ENCODE measurements around the gene FAM89A. TPM values are rescaled to one million over a fixed set of nuclear protein-coding genes. Genes with fewer than 3 reads are reported as not detected.
"Not testable (repeated sequence)": the region's sequence is repeated elsewhere in the genome, so short reads cannot be mapped to it uniquely, and the experiment has no call there.

Gene FAM89A
- total RNA-seq, 2 experiments from 2014 or later = 5.9 to 9.8 TPM

DNA sequence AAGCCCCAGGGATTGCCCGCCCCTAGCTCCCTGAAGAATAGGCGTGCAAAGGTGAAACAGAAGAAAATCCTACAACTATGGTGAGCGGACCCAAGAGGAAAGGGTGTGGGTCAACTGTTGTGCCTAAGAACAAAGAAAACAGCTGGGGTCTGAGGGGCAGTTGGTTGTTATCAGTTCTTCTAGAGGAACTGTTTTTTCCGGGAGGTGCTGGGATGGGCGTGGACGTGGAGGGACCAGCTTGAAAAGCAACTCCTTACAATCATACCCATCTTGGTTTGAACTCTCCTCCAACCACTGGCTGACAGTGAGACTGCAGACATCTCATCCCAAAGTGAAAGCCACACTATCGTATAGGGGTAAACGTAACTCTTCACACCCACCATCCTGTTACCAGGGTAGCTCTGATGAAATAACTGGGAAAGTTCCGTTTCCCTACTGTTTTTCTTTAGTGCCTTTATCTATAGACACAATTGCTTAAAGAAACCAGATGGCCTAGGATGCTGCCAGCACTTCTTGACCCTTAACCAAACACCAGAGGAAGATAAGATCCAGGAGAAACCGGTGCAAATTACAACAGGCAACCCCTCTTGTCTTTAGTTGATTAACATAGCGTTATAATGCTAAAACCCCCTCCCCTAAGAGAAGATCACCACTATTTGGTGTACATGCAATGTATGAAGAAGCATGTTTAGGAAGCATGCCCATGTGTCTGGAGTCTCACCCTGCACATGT lies 25.6 kb upstream of the FAM89A start:
- Mint-ChIP-seq H3K36me3 (no peaks in the 10 kb centered on the region), H3K27me3 (peaks cover 12% of the 10 kb centered on the region), H3K4me1 (no peaks in the 10 kb centered on the region), H3K4me3 (no peak overlapping the region), H3K27ac (no peak overlapping the region), H3K9me3 (ENCODE audit: low read depth) (no peaks in the 10 kb centered on the region)
- CTCF ChIA-PET = no interaction called here
- no peak for ATAC-seq
- no peak for DNase-seq

DNA sequence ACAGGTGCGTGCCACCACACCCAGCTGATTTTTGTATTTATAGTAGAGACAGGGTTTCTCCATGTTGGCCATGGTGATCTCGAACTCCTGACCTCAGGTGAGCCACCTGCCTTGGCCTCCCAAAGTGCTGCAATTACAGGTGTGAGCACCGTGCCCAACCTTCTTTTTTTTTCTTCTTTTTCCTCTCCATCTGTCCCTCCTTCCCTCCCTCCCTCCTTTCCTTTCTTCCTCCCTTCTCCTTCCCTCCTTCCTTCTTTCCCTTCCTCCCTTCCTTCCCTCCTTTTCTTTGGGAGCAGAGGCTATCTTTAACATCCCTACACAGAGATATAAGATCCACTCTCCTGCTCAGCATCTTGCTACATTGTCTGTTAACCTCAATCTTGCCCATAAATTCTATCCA lies 24.4 kb upstream of the FAM89A start:
- Mint-ChIP-seq H3K9me3 (ENCODE audit: low read depth) (no peaks in the 10 kb centered on the region), H3K4me3 (no peak overlapping the region), H3K27ac (no peak overlapping the region), H3K4me1 (no peaks in the 10 kb centered on the region), H3K36me3 (no peaks in the 10 kb centered on the region), H3K27me3 (peaks cover 12% of the 10 kb centered on the region)
- DNase-seq = no peak
- CTCF ChIA-PET = no interaction called here
- ATAC-seq = no peak

DNA sequence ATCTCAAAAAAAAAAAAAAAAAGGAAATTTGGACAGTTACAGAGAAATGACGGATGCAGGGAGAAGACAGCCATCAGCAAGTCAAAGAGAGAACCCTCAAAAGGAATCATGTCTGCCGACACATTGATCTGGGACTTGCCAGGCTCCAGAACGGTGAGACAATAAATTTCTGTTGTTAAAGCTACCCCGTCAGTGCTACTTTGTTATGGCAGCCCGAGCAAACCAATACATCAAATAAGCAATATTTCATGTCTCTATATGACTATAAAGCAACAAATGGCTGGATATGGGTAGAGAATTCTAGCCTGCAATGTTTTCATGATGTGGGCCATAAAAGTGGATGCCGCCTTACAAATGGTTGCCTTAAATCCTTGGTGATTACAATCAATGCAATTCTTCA lies 23.3 kb upstream of the FAM89A start:
- Mint-ChIP-seq H3K9me3 (ENCODE audit: low read depth) (no peaks in the 10 kb centered on the region), H3K36me3 (no peaks in the 10 kb centered on the region), H3K4me3 (no peak overlapping the region), H3K27me3 (peaks cover 16% of the 10 kb centered on the region), H3K27ac (no peak overlapping the region), H3K4me1 (no peaks in the 10 kb centered on the region)
- no peak for ATAC-seq
- DNase-seq = no peak
- CTCF ChIA-PET = no interaction called here

DNA sequence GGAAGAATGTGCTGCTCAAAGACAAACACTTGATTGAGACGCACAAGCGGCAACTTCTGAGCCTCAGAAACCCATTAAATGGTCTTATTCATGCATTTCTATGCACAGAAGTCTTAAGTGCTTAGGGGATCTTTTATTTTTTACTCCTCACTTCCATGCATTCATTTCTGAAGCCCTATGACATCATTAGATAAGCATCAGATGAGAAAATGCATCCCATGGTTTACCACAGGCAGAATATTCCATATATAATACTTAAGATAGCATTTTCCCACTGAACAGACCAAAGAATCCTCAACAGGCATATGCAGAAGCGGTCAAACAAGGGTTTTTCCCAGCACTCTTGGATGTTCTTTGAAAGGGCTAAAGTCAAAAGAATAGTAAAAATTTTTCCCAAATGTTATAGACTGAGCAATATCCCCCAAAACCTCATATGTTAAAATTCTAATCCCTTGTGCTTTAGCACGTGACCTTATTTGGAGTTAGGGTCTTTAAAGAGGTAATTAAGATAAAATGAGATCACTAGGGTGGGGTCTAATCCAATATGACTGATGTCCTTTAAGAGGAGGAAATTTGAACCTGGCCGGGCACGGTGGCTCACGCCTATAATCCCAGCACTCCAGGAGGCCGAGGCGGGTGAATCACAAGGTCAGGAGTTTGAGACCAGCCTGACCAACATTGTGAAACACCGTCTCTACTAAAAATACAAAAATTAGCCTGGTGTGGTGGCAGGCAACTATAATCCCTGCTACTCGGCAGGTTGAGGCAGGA lies 22.6 kb upstream of the FAM89A start:
- CTCF ChIA-PET = no interaction called here
- H3K9me3 Mint-ChIP-seq (ENCODE audit: low read depth) = no peaks in the 10 kb centered on the region
- H3K27me3 Mint-ChIP-seq = peaks cover 18% of the 10 kb centered on the region
- DNase-seq (no peak), ATAC-seq (no peak)
- H3K27ac Mint-ChIP-seq = no peak overlapping the region
- H3K36me3 Mint-ChIP-seq = no peaks in the 10 kb centered on the region
- H3K4me3 Mint-ChIP-seq = no peak overlapping the region
- no peaks in the 10 kb centered on the region for H3K4me1 Mint-ChIP-seq

DNA sequence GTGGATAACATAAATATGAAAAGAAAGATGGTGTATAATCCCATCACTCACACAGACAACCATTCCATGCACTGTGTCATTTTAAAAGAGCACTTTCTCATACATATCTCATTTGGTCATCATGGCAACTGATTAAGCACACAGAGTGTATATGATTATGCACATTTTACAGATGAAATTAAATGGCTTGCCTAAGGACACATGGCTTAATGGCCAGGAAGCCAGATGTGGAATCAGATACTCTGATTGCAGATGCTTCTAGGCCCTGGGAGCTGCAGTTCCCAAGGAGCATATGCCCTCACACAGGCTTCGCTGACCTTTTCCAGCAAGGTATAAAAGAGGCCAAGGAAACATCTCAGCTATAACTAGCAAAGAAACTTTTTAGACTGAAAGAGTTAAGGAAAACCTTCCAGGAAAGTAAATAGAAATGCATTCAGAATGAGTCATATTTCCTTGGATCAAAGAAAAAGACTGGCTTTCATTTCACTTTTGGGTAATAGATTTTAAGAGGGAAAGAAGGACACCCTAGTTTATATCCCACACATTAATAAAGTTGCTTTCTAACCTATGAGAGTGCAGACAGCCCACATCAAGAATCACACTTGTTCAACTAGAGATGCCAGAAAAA lies 19.6 kb upstream of the FAM89A start:
- no peak overlapping the region for H3K4me3 Mint-ChIP-seq
- ATAC-seq (no peak), DNase-seq (no peak)
- H3K4me1 Mint-ChIP-seq = no peaks in the 10 kb centered on the region
- CTCF ChIA-PET = no interaction called here
- H3K9me3 Mint-ChIP-seq (ENCODE audit: low read depth) = no peaks in the 10 kb centered on the region
- peaks cover 10% of the 10 kb centered on the region for H3K27me3 Mint-ChIP-seq
- no peaks in the 10 kb centered on the region for H3K36me3 Mint-ChIP-seq
- H3K27ac Mint-ChIP-seq = no peak overlapping the region

DNA sequence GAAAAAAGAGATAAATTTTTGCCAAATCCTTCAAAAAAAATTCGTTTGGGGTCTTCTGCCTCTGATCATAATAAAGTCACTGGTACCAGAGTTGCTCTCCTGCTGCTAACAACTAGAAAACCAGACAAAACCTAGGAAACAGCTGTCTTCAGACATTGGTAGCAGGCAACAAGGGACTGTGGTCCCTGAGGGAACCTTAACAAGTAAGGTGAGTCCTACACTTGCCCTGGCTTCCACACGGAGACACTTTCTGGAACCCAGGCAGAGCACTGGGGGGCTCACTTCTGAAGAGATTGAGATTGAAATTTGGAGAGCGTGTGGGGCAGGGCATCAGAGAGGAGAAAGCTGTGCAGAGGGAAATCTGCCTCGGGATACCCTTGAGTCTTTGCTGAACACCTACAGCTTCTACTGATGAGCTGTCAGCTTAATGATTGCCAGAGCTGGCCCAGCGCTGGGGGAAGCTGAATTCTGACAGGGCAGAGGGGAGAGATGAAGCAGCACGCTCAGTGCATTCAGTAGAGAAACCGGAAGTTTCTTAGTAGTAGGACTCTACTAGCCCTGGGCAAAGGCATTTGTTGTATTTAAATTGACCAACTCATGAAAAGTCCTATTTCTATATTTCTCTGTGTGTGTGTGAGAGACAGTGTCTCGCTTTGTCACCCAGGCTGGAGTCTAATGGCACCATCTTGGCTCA lies 18.5 kb upstream of the FAM89A start:
- CTCF ChIA-PET = no interaction called here
- peaks cover 6% of the 10 kb centered on the region for H3K4me1 Mint-ChIP-seq
- H3K27ac Mint-ChIP-seq = no peak overlapping the region
- DNase-seq = no peak
- no peak for ATAC-seq
- no peak overlapping the region for H3K4me3 Mint-ChIP-seq
- no peaks in the 10 kb centered on the region for H3K9me3 Mint-ChIP-seq (ENCODE audit: low read depth)
- H3K27me3 Mint-ChIP-seq = peaks cover 10% of the 10 kb centered on the region
- peaks cover 2% of the 10 kb centered on the region for H3K36me3 Mint-ChIP-seq

DNA sequence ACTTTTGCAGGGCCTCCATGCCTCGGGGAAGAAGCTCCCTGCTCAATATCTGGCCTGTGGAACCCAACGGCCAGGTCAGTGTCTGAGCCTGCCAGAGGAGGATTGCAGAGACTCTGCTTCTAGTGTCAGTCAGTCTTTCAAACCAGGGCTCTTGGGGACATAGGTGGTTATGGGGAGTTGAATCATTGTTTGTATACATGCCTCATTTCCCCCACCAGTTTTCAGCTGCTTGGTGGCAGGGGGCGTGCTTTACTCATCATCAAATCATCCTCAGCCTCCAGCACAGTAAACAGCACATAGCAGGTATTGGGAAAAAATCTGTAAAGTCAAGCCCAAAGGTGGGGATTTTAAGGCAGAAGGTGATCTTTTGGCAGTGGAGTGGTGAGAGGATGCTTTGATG lies 17.4 kb upstream of the FAM89A start:
- ATAC-seq = no peak
- H3K4me3 Mint-ChIP-seq = no peak overlapping the region

DNA sequence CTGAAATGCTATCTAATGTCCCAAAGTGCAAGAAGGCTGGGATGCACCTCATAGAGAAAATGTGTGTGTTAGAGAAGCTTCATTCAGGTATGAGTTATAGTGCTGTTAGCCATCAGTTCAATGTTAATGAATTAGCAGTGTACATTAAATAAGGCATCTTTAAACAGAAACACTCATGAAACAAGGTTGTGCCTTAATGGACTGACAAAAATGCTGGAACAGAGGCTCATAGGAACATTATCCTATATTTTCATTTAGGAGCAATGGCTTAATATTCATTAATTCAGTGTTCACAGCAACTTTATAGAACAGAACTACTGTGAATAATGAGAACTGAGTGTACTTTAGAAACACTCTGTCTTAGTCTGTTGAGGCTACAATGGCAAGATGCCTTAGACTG lies 15.2 kb upstream of the FAM89A start:
- H3K27me3 Mint-ChIP-seq = peaks cover 9% of the 10 kb centered on the region
- peaks cover 13% of the 10 kb centered on the region for H3K4me1 Mint-ChIP-seq
- DNase-seq (no peak), ATAC-seq (no peak)
- peaks cover 2% of the 10 kb centered on the region for H3K36me3 Mint-ChIP-seq
- no peaks in the 10 kb centered on the region for H3K9me3 Mint-ChIP-seq (ENCODE audit: low read depth)
- CTCF ChIA-PET = no interaction called here
- no peak overlapping the region for H3K27ac Mint-ChIP-seq
- no peak overlapping the region for H3K4me3 Mint-ChIP-seq

More for the DNA sequence above, 17.4 kb upstream of the FAM89A start:
- Mint-ChIP-seq H3K27me3 (peaks cover 10% of the 10 kb centered on the region), H3K4me1 (peaks cover 13% of the 10 kb centered on the region), H3K9me3 (ENCODE audit: low read depth) (no peaks in the 10 kb centered on the region), H3K36me3 (peaks cover 2% of the 10 kb centered on the region), H3K27ac (no peak overlapping the region)
- DNase-seq = no peak
- CTCF ChIA-PET = no interaction called here

DNA sequence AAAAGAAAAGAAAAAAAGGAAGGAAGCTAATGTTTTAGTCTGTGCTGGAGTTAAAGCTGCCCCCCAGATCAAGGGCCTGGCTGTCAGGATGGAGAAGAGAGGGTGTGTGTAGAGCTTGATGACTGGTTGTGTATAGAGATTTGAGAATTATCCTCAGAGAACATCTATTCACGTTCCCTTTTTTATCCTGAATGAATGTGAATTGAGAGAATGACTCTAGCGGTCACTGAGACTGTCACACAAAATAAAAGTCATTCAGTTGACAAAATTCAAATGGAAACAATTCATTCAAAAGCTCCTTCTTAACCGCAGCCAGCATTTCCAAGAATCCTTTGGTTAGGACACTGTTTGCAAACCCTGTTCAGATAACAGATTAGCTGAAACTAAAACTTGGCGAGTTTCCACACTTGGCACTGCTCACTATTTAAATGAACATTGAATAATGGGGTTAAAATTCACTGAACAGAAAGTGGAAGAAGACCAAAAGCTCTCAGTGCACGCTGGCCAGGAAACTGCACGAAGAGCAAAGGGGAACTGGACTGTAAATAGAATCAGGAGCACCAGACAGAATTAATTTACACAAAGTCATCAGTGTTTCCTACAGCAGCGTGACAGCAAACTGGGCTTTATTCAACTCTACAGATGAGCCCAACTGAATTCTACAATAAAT lies 13.6 kb upstream of the FAM89A start:
- CTCF ChIA-PET = interaction anchor here (0.8 to 1.4 kb wide), 5 partner anchors 10 to 132 kb away, joined by 3 to 4 read pairs (median 3); partner anchors contain the start of gene FAM89A
- H3K27me3 Mint-ChIP-seq = peaks cover 8% of the 10 kb centered on the region
- peak overlapping the region; percentile 53 for H3K4me3 Mint-ChIP-seq
- peak; percentile 65 for ATAC-seq
- peaks cover 13% of the 10 kb centered on the region for H3K4me1 Mint-ChIP-seq
- no peaks in the 10 kb centered on the region for H3K9me3 Mint-ChIP-seq (ENCODE audit: low read depth)
- H3K36me3 Mint-ChIP-seq = peaks cover 2% of the 10 kb centered on the region
- H3K27ac Mint-ChIP-seq = peak overlapping the region; percentile 69
- DNase-seq = peak; percentile 45

DNA sequence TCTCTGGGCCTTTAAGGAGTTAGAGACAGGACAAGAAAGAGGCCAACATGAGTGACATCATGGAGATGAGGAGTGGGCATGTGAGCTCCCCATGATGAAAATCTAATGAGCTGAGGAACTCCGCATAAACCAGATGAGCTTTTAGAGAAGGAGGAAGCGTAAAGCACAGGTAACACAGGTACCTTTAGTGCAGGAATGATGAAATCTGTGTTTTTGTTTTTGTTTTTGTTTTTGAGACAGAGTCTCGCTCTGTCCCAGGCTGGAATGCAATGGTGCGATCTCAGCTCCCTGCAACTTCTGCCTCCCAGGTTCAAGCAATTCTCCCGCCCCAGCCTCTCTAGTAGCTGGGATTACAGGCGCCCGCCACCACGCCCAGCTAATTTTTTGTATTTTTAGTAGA lies 12.7 kb upstream of the FAM89A start:
- no peak overlapping the region for H3K27ac Mint-ChIP-seq
- peaks cover 8% of the 10 kb centered on the region for H3K27me3 Mint-ChIP-seq
- no peak for DNase-seq
- ATAC-seq = no peak
- H3K9me3 Mint-ChIP-seq (ENCODE audit: low read depth) = no peaks in the 10 kb centered on the region
- peaks cover 2% of the 10 kb centered on the region for H3K36me3 Mint-ChIP-seq
- no peak overlapping the region for H3K4me3 Mint-ChIP-seq
- CTCF ChIA-PET = interaction anchor here (0.9 to 1.4 kb wide), 3 partner anchors 13 to 132 kb away, joined by 3 to 4 read pairs (median 4); partner anchors contain the start of gene FAM89A
- H3K4me1 Mint-ChIP-seq = peaks cover 13% of the 10 kb centered on the region

DNA sequence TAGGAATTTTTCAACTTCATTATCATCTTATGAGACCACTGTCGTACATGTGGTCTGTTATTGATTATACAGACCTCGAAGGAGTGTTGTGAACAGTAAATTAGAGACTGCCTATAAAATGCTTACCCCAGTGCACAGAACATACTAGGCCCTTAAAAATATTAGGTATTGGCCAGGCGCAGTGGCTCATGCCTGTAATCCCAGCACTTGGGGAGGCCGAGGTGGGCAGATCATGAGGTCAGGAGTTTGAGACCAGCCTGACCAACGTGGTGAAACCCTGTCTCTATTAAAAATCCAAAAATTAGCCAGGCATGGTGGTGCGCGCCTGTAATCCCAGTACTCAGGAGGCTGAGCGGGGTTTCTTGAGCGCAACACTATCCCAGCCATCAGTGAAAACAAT lies 10.9 kb upstream of the FAM89A start:
- CTCF ChIA-PET = interaction anchor here (0.8 kb wide), 1 partner anchor 10 kb away, joined by 3 read pairs; no protein-coding TSS in a partner anchor
- not testable (repeated sequence) for ATAC-seq; H3K36me3 Mint-ChIP-seq; DNase-seq; H3K4me3 Mint-ChIP-seq; H3K9me3 Mint-ChIP-seq (ENCODE audit: low read depth); H3K27ac Mint-ChIP-seq
- H3K4me1 Mint-ChIP-seq = peaks cover 13% of the 10 kb centered on the region
- H3K27me3 Mint-ChIP-seq = peaks cover 19% of the 10 kb centered on the region

DNA sequence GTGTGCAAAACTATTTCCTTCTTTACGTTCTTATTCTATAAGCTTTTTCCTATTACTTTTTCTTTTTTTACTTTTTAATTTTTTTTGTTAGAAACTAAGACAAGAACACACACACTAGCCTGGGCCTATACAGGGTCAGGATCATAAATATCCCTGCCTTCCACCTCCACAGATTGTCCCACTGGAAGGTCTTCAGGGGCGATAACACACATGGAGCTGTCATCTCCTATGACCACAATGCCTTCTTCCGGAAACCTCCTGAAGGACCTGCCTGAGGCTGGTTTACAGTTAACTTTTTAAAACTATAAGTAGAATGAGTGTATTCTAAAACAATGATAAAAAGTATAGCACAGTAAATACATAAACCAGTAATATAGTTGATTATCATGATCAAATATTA lies 10.3 kb upstream of the FAM89A start:
- Mint-ChIP-seq H3K27ac (no peak overlapping the region), H3K4me3 (no peak overlapping the region), H3K36me3 (peaks cover 2% of the 10 kb centered on the region), H3K27me3 (peaks cover 23% of the 10 kb centered on the region), H3K4me1 (peaks cover 13% of the 10 kb centered on the region), H3K9me3 (ENCODE audit: low read depth) (no peaks in the 10 kb centered on the region)
- CTCF ChIA-PET = interaction anchor here (0.8 kb wide), 1 partner anchor 10 kb away, joined by 3 read pairs; no protein-coding TSS in a partner anchor
- DNase-seq (no peak), ATAC-seq (no peak)

Data from activated CD8-positive, alpha-beta memory T cell treated with anti-CD3 and anti-CD28 coated beads, Interleukin-2, amount 10 ng/mL, durations not matched to agents 7 days and 5 days (primary cell).